GM21367 (cell line): ENCODE results near the gene THY1.
"Not testable (repeated sequence)": the region's sequence is repeated elsewhere in the genome, so short reads cannot be mapped to it uniquely, and the experiment has no call there.

Experiments used
- ATAC-seq: cut with Tn5 transposase; IDR thresholded peaks from one replicate; pipeline ENCODE4 v1.9.1; 2021; ENCODE audit not compliant: unreplicated experiment

THY1 gene

DNA sequence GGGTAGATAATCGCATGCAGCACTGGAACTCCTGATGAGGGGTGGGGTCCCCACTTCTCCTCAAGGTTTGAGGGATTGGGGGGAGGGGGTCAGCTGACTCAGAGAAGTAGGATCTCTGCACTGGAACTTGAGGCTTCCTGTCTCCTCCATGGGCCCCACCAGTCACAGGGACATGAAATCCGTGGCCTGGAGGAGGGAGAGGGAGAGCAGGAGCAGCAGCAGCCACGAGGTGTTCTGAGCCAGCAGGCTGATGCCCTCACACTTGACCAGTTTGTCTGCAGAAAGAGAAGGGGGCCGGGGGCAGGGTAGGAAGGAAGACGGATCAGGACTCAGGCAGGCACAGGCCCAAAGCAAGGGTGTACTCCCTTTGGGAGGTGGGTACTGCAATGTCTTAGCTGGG lies 3.7 kb downstream of the THY1 start:
- ATAC-seq, result no peak

DNA sequence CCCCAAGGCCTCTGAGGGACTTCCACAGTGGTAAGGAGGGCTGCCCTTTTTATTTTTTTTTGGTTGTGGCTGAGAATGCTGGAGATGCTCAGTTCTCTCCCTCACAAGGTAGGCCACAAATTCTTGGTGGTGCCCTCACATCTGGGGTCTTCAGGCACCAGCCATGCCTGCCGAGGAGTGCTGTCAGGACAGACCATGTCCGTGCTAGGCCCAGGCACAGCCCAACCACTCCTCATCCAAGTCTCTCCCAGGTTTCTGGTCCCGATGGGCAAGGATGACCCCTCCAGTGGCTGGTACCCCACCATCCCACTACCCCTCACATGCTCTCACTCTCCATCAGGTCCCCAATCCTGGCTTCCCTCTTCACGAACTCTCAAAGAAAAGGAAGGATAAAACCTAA lies 4.2 kb downstream of the THY1 start:
- ATAC-seq, result no peak

DNA sequence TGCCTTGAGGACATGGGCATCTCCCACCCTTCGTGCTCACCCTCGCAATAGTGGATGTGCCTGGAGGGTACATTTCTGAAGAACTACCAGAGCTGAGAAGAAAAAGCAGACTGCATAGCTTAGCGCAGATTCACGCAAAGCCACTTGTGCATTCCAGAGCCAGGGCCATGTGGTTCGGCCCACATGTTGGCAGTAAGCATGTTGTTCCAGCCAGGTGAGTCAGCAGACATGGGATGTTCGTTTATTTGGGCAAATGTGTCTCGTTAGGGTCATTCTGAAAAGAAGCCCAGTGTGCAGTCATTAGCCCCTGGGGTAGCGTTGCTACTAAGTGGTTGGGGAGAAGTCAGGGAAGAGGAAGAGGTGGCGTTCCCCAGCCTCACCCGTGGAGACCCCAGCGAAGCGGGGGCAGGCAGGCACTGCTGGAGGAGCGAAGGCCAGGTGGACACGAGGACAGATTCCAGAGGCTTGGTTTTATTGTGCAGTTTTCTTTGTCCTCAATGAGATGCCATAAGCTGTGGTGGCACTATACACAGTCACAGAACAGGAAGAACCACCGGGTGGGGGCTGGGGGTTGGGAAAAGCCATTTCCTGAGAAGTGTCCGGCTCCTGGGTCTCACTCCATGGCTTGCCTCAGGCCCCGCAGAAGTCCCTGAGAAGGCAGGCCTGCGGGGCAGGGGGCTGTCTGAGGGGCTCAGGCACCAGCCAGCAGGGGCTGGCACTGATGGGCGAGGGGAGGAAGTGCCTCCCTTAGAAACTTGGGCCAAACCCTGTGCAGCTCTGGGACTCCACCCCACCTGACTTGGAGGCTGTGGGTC lies 5.0 kb downstream of the THY1 start:
- ATAC-seq, result no peak

DNA sequence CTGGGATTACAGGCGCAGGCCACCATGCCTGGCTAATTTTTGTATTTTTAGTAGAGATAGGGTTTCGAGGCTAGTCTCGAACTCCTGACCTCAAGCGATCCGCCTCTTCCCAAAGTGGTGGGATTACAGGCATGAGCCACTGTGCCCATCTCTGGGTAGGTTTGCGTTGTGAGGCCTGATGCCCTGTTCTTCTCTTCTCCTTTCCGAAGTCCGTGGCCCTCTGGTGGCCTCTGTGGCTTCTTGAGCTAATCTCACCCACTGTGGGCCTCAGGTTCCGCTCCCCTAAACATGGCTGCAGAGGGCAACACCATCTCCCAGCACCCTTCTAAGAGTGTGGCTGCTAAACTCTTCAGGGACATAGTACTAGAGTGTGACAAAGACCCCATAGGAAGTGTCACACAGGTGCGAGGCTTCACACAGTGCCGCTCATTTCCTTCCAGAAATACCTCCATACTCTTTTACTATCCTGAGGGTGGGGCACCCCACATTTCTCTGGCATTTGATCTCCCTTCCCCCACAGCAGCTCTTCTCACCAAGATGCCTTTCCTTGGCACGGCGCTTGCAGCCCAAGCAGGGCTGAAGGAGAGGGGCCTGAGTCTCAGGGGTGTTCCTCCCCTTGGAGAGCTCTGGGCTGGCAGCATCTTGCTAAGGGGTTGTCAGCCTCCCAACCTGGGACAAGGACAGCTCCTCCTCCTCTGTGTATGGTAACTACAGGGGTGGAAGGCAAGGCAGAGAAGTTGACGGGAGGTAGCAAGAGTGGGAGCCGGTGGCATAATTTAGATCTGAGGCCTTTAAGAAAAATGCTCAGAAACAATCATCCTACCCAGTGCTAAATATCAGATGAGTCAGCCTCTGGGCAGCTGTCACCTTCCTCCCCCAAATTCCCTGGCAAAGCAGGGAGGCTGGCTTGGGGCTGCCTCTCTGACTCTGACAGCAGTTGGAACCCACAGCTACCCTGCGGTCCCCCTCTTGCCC lies 6.1 kb downstream of the THY1 start:
- no peak for ATAC-seq

DNA sequence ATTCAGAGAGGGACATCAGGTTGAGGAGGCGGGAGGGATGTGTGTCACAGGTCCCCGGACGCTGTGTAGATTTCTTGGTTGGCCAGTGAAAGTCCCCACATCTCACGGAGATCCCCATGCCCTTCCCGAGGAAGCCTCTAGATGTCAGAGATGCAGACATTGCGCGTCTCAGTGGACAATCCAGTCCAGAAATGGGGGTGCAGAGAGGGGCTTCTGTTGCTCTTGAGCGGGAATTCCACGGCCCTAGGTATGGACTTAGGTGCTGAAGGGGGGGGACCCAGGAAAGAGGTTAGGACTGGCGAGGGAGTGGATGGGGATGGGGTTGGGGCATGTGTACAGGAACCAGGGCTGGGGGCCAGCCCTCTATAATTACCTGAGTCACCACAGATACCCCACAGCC lies 7.0 kb downstream of the THY1 start:
- no peak for ATAC-seq

DNA sequence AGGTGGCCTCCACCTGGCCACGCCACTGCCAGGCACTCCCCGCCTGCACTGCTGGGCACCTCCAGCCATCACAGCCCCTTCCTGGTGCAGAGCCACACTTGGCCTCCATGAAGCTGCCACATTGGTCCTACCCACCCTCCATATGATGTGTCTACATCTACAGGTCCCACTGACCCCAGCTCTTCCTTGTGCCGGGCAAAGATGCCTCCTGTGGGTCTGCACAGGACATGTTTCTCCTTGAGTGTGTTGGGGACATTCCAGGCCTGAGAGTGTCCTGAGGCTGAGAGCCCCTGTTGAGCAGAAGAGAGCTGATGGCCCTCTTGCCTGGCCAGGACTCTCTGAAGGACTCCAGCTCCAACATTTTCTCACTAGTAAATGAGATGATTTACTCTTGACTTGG lies 7.5 kb downstream of the THY1 start:
- ATAC-seq, result no peak

DNA sequence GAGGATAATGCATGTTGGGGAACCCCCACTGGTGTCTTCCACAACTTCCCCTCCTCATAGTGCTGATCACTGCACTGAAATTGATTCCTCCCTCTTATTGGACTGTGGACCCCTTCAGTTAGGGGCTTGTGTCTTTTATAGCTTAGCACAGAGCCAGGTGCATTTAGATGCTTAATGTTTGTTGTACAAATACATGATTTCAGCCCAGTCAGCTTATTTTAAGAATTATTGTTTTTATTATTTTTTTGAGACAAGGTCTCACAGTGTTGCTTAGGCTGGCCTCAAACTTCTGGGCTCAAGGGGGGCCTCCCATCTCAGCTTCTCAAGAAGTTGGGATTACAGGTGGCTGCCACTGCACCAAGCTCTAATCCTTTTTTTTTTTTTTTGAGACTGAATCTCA lies 8.2 kb downstream of the THY1 start:
- ATAC-seq, result no peak

DNA sequence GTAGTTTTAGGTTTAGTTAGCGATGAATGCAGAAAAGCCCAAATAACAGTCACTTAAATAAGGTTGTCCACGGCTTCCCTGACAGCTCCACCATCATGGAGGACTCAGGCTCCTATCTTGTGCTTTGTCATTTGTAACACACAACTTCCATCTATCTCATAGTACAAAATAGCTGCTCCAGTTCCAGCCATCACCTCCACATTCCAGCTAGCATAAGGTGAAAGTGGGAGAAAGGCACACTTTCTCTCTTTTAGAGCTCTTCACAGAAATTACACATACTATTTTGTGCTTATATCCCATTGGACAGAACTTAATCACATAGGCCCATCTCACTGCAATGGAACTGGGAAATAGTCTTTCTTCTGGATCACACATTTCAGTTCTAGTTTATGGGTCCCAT lies 8.7 kb downstream of the THY1 start:
- ATAC-seq, result no peak

DNA sequence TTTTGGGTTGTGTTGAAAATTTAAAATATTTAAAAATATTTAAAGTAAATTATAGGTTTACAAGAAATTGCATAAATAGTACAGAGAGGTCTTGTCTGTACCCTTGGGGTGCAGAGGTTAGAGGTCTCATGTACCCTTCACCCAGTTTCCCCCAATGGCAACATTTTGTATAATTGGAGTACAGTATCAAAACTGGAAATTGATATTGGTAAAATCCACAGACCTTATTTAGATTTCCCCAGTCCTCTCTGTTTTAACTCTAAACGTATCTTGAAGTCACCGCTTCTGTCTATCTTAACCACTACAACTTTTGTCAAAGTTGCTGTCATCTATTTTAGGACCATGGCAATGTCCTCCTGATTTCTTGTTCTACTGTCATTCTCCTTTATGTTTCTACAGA lies 10.9 kb downstream of the THY1 start:
- ATAC-seq, result no peak

DNA sequence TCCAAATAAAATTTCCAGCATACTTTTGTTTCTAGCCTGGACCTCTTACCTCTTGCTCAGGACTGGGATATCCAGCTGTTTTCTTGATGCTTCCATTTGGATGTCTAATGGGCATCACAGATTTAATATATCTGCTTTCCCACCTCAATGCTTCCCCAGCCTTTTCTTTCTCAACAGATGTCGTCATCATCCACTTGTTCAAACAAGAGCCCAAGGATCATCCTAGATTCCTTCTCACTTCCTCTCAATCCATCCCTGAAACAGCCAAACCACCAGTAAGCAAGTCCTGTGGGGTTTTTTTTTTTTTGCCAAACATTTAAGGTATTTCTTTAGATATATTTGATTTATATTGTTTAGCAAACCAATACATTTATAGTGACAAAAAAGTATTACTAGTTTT lies 12.5 kb downstream of the THY1 start:
- no peak for ATAC-seq

DNA sequence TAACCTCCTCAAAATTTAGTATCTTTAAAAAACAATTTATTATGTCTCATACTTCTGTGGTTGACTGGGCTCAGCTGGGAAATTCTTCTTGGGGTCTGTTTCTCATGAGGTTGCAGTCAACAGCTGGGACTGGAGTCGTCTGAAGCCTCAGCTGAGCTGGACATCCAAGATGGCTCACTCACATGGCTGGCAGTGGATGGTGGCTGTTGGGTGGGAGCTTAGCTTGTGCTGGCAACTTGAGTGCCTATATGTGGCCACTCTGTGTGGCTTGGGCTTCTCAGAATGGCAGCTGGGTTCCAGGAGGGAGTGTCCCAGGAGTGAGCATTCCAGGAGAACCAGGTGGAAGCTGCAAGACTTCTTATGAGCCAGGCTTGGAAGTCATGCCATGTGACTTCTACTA lies 13.2 kb downstream of the THY1 start:
- no peak for ATAC-seq

DNA sequence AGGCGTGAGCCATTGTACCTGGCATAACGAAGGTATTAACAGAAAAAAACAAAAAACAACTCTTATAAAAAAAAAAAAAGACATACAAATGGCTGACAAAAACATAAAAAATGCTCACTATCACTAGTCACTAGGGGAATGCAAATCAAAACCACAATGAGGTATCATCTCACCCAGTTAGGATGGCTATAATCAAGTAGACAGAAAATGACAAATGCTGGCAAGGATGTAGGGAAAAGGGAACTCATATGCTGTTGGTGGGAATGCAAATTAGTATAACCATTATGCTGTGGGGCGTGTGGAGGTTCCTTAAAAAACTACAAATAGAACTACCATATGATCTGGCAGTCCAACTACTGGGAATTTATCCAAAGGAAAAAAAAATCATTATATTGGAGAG lies 17.0 kb downstream of the THY1 start:
- no peak for ATAC-seq

DNA sequence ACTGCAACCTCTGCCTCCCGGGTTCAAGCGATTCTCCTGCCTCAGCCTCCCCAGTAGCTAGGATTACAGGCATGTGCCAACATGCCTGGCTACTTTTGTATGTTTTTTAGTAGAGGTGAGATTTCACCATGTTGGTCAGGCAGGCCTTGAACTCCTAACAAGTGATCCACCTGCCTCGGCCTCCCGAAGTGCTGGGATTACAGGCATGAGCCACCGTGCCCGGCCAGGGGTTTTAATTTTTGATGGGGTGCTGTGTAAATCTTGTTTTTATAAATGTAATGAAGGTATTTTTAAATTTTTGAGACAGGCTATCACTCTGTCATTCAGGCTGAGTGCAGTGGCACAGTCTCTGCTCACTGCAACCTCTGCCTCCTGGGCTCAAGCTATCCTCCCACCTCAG lies 17.5 kb downstream of the THY1 start:
- not testable (repeated sequence) for ATAC-seq

DNA sequence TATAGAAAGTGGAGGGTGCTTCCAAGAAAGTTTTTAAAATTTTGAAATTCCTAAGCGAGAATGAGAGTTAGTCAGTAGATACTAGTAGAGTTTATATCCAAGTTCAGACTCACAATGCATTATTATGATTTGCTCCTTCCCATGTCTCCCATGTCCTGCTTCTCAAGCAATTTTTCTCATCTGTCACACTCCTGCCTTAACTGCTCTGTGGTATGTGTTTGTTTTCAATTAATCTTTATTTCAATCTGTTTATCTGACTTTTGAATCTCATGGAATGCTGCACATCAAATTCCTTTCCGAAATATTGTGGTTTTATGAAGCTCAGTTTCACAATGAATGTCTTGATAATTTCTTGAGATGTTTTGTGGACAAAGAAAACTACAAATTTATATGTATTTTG lies 18.1 kb downstream of the THY1 start:
- ATAC-seq, result no peak

DNA sequence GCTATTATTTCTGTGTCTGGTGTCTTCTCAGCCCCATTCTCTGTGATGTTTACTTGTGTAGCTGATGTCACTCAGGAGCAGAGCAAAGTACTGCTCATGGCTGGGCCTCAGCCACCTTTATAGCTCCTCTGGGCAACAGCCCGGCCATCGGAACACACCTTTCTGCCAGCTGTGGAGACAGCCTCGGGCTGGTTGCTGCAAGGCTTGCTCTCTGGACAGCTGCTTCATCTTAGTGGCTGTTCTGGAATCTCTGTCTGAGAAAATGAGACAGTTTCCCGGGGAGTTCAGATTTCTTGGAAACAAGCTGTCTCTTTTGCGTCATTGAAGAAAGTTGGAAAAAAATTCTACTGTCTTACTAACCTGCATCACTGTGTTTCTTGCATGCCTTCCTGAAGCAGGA lies 20.0 kb downstream of the THY1 start:
- no peak for ATAC-seq

DNA sequence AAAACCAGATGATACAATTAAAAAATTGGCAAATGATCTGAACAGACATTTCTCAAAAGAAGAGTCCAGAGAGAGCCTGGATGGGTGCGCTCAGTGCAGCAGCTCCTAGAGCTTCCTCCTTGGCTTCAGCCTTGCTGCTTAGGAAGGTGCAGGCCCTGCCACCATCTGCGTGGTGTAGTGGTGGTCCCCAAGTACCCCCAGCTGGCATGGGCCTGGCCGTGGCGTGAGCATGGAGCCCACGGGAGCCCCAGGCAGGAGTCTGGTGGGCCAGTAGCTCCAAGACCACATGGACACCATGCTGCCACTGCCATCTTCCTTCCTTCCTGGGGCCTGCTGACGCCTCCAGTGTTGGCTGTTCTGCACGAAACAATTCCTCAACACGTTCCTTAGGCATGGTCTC lies 20.5 kb downstream of the THY1 start:
- no peak for ATAC-seq

DNA sequence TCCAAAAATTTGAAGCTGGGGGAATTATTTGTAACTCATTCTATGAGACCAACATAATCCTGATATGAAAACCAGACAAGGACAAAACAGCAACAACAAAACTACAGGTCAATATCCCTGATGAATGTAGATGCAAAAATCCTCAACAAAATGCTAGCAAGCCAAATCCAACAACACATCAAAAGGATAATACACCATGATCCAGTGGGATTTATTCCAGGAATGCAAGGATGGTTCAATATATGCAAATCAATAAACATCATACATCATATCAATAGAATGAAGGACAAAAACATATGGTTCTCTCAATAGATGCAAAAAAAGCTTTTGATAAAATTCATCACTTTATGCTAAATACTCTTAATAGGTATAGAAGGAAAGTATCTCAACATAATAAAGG lies 22.1 kb downstream of the THY1 start:
- no peak for ATAC-seq

DNA sequence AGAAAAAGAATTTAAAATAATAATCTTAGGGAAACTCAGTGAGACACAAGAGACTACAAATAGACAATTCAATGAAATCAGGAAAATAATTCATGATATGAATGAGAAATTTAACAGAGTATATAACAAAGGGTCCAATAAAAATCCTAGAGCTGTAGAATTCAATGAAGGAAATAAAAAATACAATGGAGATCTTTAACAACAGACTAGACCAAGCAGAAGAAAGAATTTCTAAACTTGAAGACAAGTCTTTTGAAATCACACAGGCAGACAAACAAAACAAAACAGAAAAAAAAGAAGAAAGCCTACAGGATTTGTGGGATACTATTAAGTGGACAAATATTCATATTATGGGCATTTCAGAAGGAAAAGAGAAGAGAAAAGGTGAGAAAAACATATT lies 25.2 kb downstream of the THY1 start:
- no peak for ATAC-seq

DNA sequence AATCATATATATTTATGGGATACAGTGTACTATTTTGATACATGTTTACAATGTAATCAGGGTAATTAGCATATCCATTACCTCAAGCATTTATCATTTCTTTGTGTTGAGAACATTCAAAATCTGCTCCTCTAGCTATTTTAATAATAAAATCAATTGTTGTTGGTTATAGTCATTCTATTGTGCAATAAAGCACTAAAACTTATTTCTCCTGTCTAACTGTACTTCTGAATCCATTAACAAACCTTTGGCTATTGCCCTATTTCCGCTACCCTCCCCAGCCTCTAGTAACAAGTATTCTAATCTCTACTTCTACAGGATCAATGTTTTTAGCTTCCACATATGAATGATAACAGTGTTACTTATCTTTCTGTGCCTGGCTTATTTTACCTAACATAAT lies 26.1 kb downstream of the THY1 start:
- ATAC-seq, result no peak

DNA sequence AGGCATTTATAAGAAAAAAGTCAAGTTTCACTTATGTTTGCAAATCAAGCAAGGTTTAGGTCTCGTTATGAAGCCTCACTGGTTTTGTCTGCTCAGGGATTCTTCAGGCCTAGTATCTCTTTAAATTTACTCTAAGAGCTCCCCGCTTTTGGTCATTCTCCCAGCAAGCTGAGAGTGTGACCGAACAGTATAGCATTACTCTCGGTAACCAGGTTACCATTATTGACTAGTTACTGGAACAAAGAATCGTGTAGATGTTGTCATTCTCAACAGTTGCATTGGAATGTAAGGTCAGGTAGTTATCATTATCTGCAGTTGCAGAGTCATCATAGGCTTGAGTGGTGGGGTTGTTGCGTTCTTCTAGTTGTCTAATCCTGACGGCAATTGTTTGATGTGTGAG lies 31.7 kb downstream of the THY1 start:
- no peak for ATAC-seq

DNA sequence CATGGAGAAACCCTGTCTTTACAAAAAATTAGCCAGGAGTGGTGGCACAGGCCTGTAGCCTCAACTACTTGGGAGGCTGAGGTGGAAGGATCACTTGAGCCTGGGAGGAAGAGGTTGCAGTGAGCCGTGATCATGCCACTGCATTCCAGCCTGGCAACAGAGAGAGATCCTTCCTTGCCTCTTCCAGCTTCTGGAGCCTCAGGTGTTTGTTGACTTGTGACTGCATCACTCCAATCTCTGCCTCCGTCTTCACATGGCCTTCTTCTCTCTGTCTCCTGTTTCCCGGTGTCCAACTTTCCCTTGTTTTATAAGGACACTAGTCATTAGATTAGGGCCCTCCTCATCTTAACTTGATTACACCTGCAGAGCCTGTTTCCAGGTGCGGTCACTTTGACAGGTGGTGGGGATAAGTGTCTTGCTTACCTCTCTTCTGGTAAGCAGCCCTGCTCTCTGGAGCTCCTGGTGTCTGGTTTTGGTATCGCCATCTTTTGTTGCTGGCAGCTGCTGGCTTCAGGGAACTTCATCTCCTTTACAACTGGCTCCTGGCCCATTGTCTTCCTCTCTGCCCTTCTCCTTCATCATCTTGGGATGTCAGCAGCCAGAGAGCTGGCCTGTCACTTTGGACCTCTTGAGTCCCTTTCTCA lies 33.2 kb downstream of the THY1 start:
- no peak for ATAC-seq

DNA sequence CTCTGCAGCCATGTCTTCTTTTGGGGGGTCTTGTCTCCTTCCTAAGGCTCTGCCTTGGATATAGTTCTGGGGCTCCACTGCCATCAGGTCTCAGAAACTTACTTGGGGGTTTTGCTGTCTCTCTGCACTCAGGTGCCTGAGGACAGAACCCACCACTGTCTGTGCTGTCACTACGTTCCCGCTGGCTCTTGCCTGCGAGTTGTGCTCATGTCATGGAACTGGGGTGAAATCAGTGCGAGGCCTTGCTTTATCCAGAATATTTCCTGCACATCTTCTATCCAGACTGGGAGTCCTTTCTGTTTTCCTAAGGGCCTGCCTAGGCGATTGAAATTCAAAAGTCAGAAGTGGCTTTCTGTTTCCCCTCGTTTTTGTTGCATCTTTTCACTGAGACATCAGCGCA lies 34.9 kb downstream of the THY1 start:
- ATAC-seq, result no peak
